Parathyroid adenoma (tissue), 2 donors: Measurements from ENCODE around the gene TRAPPC11.

ENCODE experiments used
- H2AFZ ChIP-seq: fragments of 300-600 bp; sonication (generic); one replicate; pipeline ENCODE4 v1.7.0; 2017; ENCODE audit warnings: antibody characterized with exemption, mild to moderate bottlenecking
- H3K27ac ChIP-seq: fragments of 300-600 bp; sonication (generic); one replicate; pipeline ENCODE4 v1.7.0; 2017
- H3K27me3 ChIP-seq: fragments of 300-600 bp; sonication (generic); one replicate; pipeline ENCODE4 v1.7.0; 2017; ENCODE audit warnings: low read length; ENCODE audit not compliant: control insufficient read depth, insufficient read depth
- H3K36me3 ChIP-seq: fragments of 300-600 bp; sonication (generic); one replicate; pipeline ENCODE4 v1.7.0; 2017; ENCODE audit warnings: low read length; ENCODE audit not compliant: control insufficient read depth, insufficient read depth
- H3K4me1 ChIP-seq: fragments of 300-600 bp; sonication (generic); one replicate; pipeline ENCODE4 v1.7.0; 2017; ENCODE audit warnings: control low read depth
- H3K4me2 ChIP-seq: fragments of 300-600 bp; sonication (generic); one replicate; pipeline ENCODE4 v1.7.0; 2017; ENCODE audit warnings: low read length
- H3K4me3 ChIP-seq: fragments of 300-600 bp; sonication (generic); one replicate; pipeline ENCODE4 v1.7.0; 2017; ENCODE audit warnings: low read depth, low read length
- H3K79me2 ChIP-seq: fragments of 300-600 bp; sonication (generic); one replicate; pipeline ENCODE4 v1.7.0; 2017; ENCODE audit warnings: control low read depth
- H3K9ac ChIP-seq: fragments of 300-600 bp; sonication (generic); one replicate; pipeline ENCODE4 v1.7.0; 2017; ENCODE audit warnings: mild to moderate bottlenecking
- H3K9me3 ChIP-seq: fragments of 300-600 bp; sonication (generic); one replicate; pipeline ENCODE4 v1.7.0; 2017; ENCODE audit warnings: low read length; ENCODE audit not compliant: control insufficient read depth
- CTCF ChIP-seq: fragments of 300-600 bp; sonication (generic); IDR thresholded peaks from one replicate; pipeline ENCODE4 v1.7.0; 2017; ENCODE audit warnings: antibody characterized with exemption, mild to moderate bottlenecking
- donor health status: primary hyperparathyroidism.

Gene TRAPPC11

GRCh38 chr4:183758061-183758757, 99.1 kb downstream of the TRAPPC11 start:
- Histone ChIP-seq H3K9ac (no peak overlapping the region), H3K4me3 (no peak overlapping the region), H3K27ac (no peak overlapping the region), H3K4me1 (no peaks in the 10 kb centered on the region), H2AFZ (no peak overlapping the region), H3K79me2 (no peaks in the 10 kb centered on the region), H3K4me2 (no peak overlapping the region), H3K9me3 (no peaks in the 10 kb centered on the region), H3K27me3 (no peaks in the 10 kb centered on the region), H3K36me3 (no peaks in the 10 kb centered on the region)
- no peak for TF ChIP-seq CTCF

DNA sequence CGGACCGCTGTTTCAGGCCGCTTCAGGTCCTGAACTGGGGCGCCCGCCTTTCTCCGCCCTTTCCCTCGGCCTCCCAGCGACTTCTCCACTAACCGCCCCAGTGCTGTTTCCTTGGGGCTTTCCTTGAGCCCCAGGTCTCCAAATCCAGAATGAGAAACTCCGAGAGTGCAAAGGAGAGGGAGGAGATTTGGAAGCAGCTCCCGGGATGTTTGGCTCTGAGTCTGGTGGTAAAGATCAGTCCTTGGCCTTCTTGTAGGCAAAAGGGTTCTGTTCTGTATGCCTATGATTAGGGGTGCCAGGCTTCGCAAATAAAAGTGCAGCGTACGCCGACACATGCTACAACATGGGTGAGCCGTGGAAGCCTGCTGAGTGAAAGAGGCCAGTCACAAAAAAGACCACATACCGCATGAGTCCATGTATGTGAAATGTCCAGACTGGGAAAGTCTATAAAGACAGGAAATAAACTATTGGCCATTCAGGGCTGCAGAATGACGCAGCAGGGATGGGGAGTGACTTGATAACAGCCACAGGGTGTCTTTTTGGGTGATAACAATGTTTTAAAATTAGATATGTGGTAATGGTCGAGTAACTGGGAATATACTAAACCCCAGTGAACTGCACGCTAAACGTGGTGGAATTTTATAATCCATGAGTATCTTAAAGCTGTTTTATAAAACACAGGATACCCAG, 99.8 kb downstream of the TRAPPC11 start:
- TF ChIP-seq CTCF: no peak
- H3K27me3 ChIP-seq: no peaks in the 10 kb centered on the region
- no peak overlapping the region for H3K4me2 ChIP-seq
- no peaks in the 10 kb centered on the region for H3K79me2 ChIP-seq
- no peak overlapping the region for H2AFZ ChIP-seq
- H3K9ac ChIP-seq: no peak overlapping the region
- H3K4me1 ChIP-seq: no peaks in the 10 kb centered on the region
- no peak overlapping the region for H3K4me3 ChIP-seq
- no peak overlapping the region for H3K27ac ChIP-seq
- H3K36me3 ChIP-seq: no peaks in the 10 kb centered on the region
- no peaks in the 10 kb centered on the region for H3K9me3 ChIP-seq

DNA sequence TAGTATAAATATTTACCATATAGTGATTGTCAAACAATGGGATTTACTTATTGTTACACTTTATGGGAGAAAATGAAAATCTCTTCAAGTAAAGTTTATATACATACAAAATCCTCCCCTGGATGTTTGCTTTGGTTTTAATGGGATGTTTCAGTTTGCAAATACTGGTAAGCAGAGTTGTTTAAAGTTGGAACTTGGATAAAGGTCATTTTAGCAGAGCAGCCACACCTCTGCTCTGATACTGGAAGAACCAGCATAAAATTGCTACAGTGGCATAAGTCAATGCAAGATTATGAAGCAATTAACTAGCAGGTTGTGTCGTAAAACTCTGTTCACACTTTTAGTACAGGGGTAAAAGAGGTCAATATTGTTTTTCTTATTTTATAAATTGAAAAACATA, 101.2 kb downstream of the TRAPPC11 start:
- no peak overlapping the region for H3K27ac ChIP-seq
- H3K4me1 ChIP-seq: no peaks in the 10 kb centered on the region
- no peaks in the 10 kb centered on the region for H3K27me3 ChIP-seq
- H3K4me3 ChIP-seq: no peak overlapping the region
- TF ChIP-seq CTCF: no peak
- H2AFZ ChIP-seq: no peak overlapping the region
- no peak overlapping the region for H3K9ac ChIP-seq
- H3K4me2 ChIP-seq: no peak overlapping the region
- H3K9me3 ChIP-seq: no peaks in the 10 kb centered on the region
- H3K36me3 ChIP-seq: no peaks in the 10 kb centered on the region
- H3K79me2 ChIP-seq: no peaks in the 10 kb centered on the region
